MV-4-11 (cell line): ENCODE data around the gene TTYH3.
"Not testable (repeated sequence)": the region's sequence is repeated elsewhere in the genome, so short reads cannot be mapped to it uniquely, and the experiment has no call there.

Source experiments
- DNase-seq: peaks from one replicate; lab custom pipeline; 2025; lab: John Stamatoyannopoulos, UW

The TTYH3 gene, protein sequence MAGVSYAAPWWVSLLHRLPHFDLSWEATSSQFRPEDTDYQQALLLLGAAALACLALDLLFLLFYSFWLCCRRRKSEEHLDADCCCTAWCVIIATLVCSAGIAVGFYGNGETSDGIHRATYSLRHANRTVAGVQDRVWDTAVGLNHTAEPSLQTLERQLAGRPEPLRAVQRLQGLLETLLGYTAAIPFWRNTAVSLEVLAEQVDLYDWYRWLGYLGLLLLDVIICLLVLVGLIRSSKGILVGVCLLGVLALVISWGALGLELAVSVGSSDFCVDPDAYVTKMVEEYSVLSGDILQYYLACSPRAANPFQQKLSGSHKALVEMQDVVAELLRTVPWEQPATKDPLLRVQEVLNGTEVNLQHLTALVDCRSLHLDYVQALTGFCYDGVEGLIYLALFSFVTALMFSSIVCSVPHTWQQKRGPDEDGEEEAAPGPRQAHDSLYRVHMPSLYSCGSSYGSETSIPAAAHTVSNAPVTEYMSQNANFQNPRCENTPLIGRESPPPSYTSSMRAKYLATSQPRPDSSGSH

DNA sequence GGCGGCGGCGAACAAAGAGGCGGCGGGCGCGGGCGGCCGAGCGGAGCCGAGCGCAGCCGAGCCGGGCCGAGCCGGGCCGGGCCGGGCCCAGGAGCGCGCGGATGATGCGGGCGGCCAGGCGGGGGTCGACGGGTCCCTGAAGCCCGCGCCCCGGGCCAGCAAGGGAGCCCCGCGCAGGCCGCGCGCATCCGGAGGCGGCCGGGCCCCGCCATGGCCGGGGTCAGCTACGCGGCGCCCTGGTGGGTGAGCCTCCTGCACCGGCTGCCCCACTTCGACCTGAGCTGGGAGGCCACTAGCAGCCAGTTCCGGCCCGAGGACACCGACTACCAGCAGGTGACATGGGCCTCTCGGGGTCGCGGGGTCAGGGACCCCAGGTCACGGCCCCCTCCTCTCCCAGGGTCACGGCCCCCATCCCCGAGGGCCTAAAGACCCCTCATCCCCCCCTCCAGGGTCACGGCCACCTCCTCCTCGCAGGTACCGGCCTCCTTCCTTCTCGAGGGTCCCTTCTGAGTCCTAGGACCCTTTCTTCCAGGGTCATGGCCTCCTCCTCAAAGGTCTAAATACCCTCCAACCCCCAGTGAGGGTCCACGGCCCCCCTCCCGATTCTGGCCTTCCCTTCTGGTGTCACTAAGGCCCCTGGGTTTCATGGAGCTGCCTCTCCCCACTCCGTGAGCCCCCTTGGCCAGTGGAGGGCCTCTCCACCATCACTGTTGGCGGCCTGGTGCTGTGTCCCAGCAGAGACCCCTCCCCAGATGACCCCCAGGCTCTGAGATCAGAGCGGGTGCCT is at the start of gene TTYH3:
Gene TTYH3, plus strand, starts transcription at position 41 of the 787 bp plus-strand sequence. Its CDS starts 170 bp downstream, at position 211.
- no peak for DNase-seq

DNA sequence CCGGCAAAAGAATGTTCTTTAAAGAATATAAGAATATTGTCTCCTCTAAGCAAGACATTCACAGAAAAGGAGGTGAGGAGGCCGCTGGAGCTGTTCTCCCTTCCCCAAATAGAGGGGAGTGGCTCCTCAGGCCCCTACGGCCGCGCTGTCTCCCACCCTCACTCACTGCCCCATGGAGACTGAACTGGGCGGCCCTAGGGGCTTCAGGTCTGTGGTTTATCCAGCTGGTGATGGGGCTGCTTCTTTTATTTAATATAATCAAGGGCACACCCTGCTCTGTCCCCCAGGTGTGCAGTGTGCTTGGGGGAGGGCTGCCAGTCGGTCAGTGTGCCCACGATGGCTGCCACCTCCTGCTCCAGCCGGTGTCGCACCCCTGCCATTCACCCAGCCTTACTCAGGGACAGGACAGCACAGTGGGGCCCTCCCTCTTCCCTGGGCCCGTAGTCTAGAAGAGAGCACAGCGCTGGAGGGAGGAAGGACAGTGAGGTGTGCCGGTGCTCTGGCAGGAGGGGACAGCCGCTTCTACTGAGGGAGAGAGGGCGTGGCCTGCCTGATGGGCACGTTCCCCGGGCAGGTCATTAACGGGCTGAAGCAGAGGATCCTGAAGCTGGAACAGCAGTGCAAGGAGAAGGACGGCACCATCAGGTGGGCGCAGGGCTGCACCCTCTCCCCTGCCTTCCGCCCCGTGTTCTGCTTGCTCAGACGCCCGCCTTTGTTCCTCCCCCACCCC is 49.6 kb upstream of the TTYH3 start:
- DNase-seq, result no peak

DNA sequence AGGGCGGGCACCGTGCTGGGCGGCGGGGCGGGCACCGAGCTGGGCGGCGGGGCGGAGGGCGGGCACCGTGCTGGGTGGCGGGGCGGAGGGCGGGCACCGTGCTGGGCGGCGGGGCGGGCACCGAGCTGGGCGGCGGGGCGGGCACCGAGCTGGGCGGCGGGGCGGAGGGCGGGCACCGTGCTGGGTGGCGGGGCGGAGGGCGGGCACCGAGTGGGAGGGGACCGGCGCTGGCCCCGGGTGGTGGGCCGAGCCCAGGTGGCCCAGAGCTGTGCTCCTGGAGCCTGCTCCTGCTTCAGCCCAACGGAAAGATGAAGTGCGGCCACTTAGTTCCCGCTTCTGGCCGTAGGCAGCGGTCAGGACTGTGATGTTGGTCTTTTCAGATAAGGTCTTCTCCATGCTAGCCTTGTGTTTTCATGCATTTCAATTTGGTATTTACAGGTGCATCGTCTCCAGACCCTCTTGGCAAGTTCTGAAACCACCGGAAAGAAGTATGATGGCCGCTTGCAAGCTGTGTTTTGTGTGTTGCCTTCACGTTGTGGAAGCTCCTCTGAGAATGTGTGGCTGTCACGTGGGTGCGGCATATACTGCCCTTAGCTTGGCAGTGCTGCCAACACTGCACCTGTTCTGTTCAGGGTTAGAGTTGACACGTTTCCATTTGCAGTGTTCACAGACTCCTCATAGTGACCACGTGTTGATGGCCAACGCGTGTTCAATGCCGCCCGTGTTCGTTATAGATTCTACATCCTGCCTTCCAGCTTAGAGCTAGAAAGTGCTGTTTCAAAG is 47.8 kb upstream of the TTYH3 start:
- no peak for DNase-seq

DNA sequence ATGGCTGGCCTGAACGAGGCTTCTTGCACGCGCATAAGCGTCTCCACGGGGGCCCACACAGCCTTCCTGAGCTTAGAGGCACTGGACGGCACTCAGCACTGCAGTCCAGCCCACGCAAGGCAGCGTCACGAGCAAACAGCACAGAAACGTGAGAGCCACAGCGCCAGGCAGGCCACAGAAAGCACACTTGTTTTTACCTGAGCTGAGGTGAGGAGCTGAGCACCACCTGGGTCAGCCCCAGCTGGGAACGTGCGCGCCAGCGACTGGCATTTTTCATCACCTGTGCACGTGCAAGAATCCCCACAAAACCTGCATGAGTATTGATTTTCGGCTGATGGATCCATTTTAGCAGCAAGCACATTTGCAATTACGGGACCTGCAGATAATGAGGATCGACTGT is 46.3 kb upstream of the TTYH3 start:
- DNase-seq, result no peak

DNA sequence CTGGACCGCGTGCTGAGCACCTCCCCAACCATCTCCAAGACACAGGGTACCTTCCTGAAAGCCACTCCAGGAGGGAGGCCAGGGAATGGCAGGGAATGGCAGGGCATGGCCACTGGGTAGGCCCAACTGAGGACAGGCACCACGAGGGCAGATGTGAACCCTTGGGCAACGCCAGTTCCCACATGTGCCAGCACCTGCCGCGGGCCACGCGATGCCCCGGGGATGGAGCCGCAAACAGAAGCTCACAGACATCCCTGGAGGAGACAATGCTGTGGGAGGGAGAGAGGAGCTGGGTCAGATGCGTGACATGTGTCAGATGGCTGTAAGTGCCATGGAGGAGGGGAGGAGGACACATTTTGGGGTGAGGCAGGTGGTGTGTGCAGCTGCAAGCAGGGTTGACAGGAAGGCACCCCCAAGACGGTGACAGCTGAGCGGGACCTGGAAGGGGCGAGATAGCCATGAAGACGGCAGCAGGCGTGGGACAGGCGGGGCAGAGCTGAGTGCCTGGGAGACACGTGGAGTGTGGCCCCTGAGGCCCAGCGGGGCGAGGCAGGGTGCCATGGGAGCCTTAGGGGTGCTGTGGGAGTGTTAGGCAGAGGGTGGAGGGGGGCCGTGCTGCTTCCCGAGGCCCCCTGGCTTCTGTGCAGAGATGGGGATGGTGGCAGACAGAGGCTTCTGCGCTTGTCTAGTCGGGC is 45.3 kb upstream of the TTYH3 start:
- DNase-seq, result no peak

DNA sequence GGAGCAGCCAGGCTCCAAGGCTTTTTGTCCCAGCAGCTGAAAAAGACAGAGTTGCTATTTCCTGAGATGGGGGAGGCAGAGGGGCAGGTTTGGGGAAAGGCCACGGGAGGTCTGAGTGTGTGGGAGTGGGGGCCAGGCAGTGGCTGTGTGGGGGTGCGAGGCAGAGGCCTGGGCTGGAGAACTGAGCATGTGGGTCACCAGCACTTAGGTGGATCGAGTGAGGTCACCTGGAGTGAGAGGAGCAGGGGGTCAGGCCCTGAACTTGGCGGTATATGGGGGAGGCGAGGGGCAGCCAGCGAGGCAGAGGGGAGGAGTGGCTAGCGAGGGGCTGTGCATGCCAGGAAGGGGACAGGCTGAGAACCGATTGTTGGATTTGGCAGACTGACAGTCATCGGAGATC is 44.7 kb upstream of the TTYH3 start:
- DNase-seq, result no peak

DNA sequence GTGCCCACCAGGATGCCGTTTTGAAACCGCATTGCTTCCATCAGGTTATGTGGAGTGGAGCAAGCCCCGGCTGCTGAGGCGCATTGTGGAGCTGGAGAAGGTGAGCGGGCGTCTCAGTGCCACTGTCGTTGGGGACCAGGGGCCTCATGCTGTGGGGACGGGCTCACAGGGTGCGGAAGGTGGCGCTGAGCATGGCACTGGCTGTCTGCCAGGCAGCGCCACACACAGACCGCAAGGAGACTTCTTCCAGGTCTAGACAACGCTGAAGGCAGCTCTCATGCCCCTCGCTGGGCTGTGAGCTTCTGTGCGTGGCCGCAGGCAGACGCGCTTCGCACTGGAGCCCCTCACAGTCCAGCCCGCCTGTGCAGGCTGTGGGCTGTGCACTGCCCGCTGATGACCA is 44.0 kb upstream of the TTYH3 start:
- no peak for DNase-seq

DNA sequence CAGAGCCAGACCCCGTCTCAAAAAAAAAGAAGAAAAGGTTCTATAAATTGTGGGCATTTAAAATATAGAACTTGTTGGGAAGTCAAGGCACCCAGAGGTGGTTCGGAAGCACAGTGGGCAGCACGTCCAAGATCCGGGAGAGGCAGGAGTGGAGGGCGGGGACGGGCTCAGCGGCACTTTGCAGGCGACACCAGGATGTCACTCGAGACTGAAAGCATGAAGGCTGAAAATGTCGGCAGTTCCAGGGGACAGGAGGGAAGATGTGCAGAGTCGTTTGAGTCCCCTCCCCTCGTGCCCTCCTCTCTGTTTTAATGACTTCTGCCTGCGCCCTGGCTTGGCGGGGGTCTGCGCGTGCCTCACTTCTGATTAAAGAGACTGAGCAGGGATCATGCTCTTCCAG is 42.4 kb upstream of the TTYH3 start:
- no peak for DNase-seq

DNA sequence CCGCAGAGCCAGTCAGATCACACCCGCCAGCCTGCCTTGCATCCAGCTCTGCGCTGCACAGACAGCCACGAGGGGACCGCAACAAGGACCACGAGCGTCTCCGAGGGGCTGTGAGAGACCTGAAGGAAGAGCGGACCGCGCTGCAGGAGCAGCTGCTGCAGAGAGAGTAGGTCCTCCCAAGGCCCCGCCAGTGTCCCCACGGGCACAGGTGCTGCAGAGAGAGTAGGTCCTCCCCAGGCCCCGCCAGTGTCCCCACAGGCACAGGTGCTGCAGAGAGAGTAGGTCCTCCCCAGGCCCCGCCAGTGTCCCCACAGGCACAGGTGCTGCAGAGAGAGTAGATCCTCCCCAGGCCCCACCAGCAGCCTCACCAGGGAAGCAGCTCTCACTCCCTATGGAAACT is 41.8 kb upstream of the TTYH3 start:
- DNase-seq, result not testable (repeated sequence)

DNA sequence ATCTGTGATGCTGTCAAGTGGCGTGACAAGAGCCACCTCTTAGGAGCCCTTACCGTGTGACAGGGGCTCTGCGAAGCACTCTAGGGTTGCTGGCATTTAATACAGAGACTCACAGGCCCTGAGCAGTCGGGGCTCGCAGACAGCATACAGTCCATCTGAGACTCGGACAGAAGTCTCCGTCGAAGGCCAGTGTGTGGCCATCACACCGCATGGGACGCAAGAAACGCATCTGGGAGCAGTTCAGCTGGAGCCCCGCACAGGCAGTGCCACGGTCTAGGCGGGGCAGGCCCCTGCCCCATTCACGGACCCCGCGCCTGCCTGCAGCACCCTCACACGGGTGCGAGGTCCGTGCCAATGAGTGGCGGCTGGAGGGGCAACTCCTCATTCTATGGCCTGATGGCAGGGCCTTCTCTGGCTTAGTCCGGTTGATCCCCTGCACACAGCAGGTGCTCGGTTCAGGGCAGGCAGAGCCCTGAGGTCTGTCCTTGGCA is 39.4 kb upstream of the TTYH3 start:
- DNase-seq, result no peak

DNA sequence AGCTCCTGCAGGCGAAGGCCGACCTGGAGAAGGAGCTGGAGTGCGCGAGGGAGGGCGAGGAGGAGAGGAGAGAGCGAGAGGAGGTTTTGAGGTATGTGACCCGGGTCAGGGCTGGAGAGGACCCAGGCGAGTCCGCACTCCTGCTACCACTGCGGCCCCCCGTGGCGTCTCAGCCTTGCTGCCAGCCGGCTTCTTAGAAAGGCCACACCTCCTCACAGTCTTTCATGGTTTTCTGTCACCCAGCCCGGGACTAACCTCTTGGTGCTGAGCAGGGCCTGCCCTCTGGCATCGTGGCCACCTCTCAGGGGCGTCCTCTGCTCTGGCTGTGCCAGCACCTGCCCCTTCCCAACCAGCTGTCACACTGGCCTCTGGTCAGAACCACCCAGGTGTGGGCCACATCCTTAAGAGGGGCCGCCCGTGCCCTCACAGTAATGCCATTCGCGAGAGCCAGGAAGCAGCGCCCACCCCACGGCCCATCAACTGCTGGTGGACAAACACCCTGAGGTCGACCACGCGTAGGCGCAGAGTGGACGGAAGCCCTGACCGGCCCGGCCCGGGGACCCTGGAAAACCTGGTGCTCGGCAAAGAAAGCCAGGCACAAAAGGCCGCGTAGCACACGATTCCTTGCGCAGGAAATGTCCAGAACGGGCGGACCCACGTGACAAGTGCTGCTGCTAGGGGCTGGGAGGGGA is 38.6 kb upstream of the TTYH3 start:
- no peak for DNase-seq

DNA sequence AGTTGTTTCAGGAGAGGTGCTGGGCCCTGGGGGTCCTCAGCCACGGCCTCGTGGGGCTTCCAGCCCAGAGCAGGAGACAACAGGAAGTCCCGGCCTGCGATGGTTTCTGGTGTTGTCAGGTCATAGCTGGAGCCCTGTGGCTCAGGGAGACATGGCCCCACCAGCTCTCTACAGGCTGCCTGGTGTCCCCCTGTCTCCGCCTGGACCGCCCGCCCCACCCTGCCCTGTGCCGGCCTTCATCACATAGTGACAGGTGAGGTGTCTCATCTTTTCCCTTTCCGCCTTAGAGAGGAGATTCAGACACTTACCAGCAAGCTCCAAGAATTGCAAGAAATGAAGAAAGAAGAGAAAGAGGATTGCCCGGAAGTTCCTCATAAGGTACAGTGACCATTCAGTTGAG is 37.2 kb upstream of the TTYH3 start:
- DNase-seq, result no peak

DNA sequence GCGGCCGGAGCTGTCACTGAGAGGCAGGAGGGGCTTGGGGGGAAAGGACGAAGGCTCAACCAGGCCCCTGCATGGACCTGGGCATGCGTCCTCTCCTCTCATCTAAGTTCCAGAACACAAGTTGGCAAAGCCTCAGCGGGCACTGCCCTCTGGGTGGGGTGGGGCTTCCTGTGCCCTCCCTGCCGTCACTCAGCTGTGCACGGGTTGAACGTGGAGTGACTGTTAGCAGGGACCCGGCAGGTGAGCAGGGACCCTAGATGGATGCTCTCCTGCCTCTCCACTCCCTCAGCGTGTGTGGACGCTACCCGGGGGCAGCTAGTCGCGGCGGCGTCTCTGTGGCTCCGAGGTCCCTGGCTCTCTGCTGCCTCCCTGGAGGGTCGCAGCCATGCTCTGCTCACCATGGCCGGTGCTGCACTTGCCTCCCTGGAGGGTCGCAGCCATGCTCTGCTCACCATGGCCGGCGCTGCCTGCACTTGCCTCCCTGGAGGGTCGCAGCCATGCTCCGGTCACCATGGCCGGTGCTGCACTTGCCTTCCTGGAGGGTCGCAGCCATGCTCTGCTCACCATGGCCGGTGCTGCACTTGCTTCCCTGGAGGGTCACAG is 36.4 kb upstream of the TTYH3 start:
- DNase-seq, result no peak

DNA sequence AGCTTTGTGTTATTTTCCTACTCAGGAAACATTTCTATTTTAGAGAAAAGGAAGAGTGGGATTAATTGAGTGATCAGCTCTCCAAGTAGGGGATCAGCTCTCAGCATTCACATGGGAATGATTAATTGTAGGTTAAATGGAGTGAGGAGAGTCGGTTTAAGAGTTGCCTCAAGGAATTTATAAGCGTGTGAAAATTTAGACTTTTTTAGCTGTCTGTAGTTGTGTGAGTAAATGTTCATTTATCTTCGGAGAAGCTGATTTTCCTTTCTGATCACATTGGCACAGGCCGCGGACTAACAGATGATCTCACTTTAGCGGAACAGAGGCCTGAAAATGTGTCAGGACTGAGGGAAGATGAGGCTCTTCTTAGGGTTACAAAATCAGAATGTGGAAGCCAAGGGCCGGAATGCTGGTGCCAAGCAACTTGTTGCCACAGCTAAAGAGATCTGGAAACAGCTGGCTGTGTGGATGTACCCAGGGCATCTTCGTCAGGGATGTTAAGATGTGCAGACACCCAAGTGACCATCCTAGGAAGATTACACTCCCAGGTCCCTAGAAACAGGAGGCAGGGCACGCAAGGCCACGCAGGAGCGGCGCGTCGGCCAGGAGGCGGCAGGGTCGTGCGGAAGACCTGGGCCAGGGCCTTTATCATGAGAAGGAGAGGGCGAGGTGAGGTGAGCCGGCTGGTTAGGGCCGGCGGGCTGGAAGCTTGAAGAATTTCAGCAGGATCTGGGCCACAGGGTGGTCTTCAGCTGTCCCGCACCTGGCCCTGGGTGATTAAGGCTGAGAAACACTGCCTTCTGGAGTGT is 35.1 kb upstream of the TTYH3 start:
- DNase-seq, result no peak

DNA sequence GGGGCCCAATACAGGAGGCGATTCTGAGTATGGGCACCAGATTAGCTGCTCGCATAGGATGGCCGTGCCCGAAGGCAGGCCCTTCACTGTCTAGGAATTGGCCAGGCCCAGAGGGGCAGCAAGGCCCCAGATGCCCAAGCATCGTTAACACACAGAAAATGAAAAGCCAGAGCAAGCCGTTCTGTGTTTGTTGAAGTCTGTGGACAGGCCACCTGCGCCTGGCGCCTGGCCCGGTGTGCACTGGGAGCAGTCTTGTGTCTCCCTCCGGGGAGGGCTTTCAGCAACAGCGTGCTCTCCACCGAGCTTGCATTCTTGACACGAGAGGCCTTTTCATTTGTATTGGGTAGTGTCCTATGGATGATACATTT is 34.5 kb upstream of the TTYH3 start:
- no peak for DNase-seq

DNA sequence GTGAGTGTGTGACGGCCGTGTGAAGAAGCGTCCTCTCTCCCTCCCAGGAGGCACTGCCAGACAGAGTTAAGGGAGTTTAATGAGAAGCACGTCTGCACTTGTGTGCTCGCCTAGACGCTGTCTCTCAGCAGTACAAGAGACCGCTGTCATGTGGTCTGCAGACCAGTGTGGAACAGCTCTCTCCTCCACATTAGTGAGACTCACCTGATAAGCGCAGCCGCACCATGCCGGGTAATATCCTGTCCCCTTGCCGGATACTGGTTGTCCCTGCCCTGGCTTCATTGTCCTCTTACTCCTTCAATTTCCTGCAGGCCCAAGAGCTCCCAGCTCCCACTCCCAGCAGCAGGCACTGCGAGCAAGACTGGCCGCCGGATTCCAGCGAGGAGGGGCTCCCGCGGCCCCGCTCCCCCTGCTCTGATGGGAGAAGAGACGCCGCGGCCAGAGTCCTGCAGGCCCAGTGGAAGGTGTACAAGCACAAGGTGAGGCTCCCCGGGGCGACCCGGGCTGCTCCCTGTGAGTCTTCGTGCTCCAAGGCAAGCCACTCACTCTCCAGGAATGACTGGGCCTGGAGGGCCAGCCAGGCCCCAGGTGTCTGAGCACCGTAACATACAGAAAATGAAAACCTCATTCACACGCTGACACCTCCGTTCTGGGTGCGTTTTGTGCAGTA is 33.5 kb upstream of the TTYH3 start:
- no peak for DNase-seq

DNA sequence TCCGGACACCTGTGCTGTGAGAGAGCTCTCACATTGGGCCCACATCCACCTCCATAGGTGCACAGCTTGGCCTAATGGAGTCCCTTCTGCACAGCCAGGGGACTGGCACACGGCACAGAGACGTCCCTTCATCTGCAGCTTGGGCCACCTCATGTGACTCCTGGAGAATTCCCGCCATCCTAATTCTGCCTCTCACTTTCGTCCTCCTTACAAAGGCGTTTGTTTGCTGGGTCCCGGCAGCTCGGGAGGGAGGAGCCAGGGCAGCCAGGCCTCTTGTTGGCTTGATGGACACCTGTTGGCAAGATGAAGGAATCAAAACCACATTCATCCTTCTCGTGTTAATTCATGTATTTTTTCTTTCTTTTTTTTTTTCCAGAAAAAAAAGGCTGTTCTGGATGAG is 30.7 kb upstream of the TTYH3 start:
- no peak for DNase-seq

DNA sequence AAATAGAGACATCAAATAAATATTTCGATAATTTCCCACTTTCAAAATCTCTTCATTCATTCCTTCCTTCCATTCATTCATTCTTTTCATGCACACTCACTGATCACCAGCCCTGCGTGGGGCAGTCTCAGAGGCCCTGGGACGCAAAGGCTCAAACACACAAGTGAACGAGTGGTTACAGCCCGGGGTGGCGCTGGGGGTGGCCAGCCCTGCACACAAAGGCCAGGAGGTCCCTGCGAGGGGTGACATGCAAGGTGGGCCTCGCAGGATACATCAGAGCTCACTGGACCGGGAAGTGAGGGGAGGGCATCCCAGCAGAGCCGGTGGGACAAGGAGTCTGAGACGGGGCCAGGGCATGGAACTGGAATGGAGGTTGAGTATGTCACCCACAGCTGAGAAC is 29.9 kb upstream of the TTYH3 start:
- DNase-seq, result no peak
